GM23338 (cell line): ENCODE results near the gene SRI. TPM values are rescaled to one million over a fixed set of nuclear protein-coding genes. Genes with fewer than 3 reads are reported as not detected.

ENCODE experiments used
- ATAC-seq: fragments of 200-7000 bp; cut with Tn5 transposase; 3 replicates; pipeline ENCODE4 v1.9.1; 2020
- DNase-seq: peaks from one replicate; pipeline ENCODE4 v3.0.0-alpha.2; 2015; ENCODE audit warnings: low spot score
- H2AFZ ChIP-seq: fragments of 200-600 bp; sonication (generic); 2 replicates; pipeline ENCODE4 v1.8.0; 2016; ENCODE audit warnings: antibody characterized with exemption, mild to moderate bottlenecking, moderate library complexity
- H3F3A ChIP-seq: fragments of 200-600 bp; sonication (generic); replicated peaks from 2 replicates; pipeline ENCODE4 v1.8.0; 2017; ENCODE audit warnings: antibody characterized with exemption, mixed run types, low read depth
- H3K27ac ChIP-seq: fragments of 200-600 bp; sonication (generic); 2 replicates; pipeline ENCODE4 v1.6.1; 2016; ENCODE audit warnings: low read depth
- H3K27me3 ChIP-seq: fragments of 200-600 bp; sonication (generic); 2 replicates; pipeline ENCODE4 v1.8.0; 2016; ENCODE audit warnings: mild to moderate bottlenecking, mixed run types, moderate library complexity; ENCODE audit not compliant: insufficient read depth
- H3K36me3 ChIP-seq: fragments of 200-600 bp; sonication (generic); 2 replicates; pipeline ENCODE4 v1.8.0; 2016; ENCODE audit warnings: mild to moderate bottlenecking; ENCODE audit not compliant: insufficient read depth
- H3K4me1 ChIP-seq: fragments of 200-600 bp; sonication (generic); 2 replicates; pipeline ENCODE4 v1.8.0; 2016; ENCODE audit warnings: mild to moderate bottlenecking, moderate library complexity; ENCODE audit not compliant: insufficient read depth
- H3K4me2 ChIP-seq: fragments of 200-600 bp; sonication (generic); 2 replicates; pipeline ENCODE4 v1.7.1; 2017; ENCODE audit warnings: mixed run types
- H3K4me3 ChIP-seq: fragments of 200-600 bp; sonication (generic); 2 replicates; pipeline ENCODE4 v1.6.1; 2016; ENCODE audit warnings: mixed run types
- H3K79me2 ChIP-seq: fragments of 200-600 bp; sonication (generic); replicated peaks from 2 replicates; pipeline ENCODE4 v1.8.0; 2017; ENCODE audit warnings: mild to moderate bottlenecking; ENCODE audit not compliant: insufficient read depth
- H3K9me2 ChIP-seq: fragments of 200-600 bp; sonication (generic); 2 replicates; pipeline ENCODE4 v1.8.0; 2017; ENCODE audit not compliant: insufficient read depth
- H4K20me1 ChIP-seq: fragments of 200-600 bp; sonication (generic); replicated peaks from 2 replicates; pipeline ENCODE4 v1.8.0; 2017; ENCODE audit warnings: mild to moderate bottlenecking; ENCODE audit not compliant: insufficient read depth
- H3K27ac Mint-ChIP-seq: 2 replicates; pipeline ENCODE4 v1.8.0; 2020; ENCODE audit warnings: inconsistent platforms, mild to moderate bottlenecking, moderate library complexity, mixed read lengths
- H3K27me3 Mint-ChIP-seq: 3 replicates; pipeline ENCODE4 v1.8.0; 2022; ENCODE audit warnings: low read depth, mild to moderate bottlenecking, moderate library complexity, mixed read lengths, inconsistent platforms; ENCODE audit not compliant: insufficient read depth, poor library complexity
- H3K36me3 Mint-ChIP-seq: 3 replicates; pipeline ENCODE4 v1.8.0; 2021; ENCODE audit warnings: low read depth, mild to moderate bottlenecking, inconsistent platforms, moderate library complexity, mixed read lengths
- H3K4me1 Mint-ChIP-seq: 3 replicates; pipeline ENCODE4 v1.8.0; 2020; ENCODE audit warnings: mild to moderate bottlenecking, inconsistent platforms, mixed read lengths
- H3K4me3 Mint-ChIP-seq: 3 replicates; pipeline ENCODE4 v1.8.0; 2021; ENCODE audit warnings: moderate library complexity, mild to moderate bottlenecking, inconsistent platforms, mixed read lengths
- H3K9me3 Mint-ChIP-seq: 3 replicates; pipeline ENCODE4 v1.8.0; 2020; ENCODE audit warnings: moderate library complexity, mild to moderate bottlenecking, inconsistent platforms, mixed read lengths
- CREB1 ChIP-seq: fragments of 250-450 bp; sonication (Bioruptor Pico); IDR thresholded peaks from 2 replicates; pipeline ENCODE4 v1.5.0; 2020; ENCODE audit warnings: low read depth, mild to moderate bottlenecking, moderate library complexity
- CTCF ChIP-seq, 2 experiments: fragments of 200-600 bp in 1 of 2; sonication (generic) in 1 of 2; conservative IDR thresholded peaks; 2 replicates each; pipeline versions ENCODE4 v1.5.1 to v1.6.1; 2016 to 2017; ENCODE audit warnings: antibody characterized with exemption in 2 of 2, low read depth in 2 of 2, mild to moderate bottlenecking in 2 of 2, moderate library complexity in 1 of 2
- ETS1 ChIP-seq: IDR thresholded peaks from 2 replicates; pipeline ENCODE4 v1.6.1; 2016; ENCODE audit warnings: antibody characterized with exemption
- EZH2 ChIP-seq: fragments of 200-600 bp; sonication (generic); IDR thresholded peaks from one replicate; pipeline ENCODE4 v1.8.0; 2017; ENCODE audit warnings: antibody characterized with exemption, mild to moderate bottlenecking, low read depth; ENCODE audit not compliant: unreplicated experiment
- JUNB ChIP-seq: IDR thresholded peaks from one replicate; pipeline ENCODE4 v1.6.1; 2016; ENCODE audit warnings: antibody characterized with exemption; ENCODE audit not compliant: unreplicated experiment
- NANOG ChIP-seq: IDR thresholded peaks from 2 replicates; pipeline ENCODE4 v1.6.1; 2016; ENCODE audit warnings: antibody characterized with exemption, borderline replicate concordance
- POLR2AphosphoS5 ChIP-seq: IDR thresholded peaks from 2 replicates; pipeline ENCODE4 v1.6.1; 2016; ENCODE audit warnings: antibody characterized with exemption, low read depth
- ZNF114 ChIP-seq: fragments of 250-450 bp; sonication (Bioruptor Pico); IDR thresholded peaks from 2 replicates; pipeline ENCODE4 v1.5.0; 2020; ENCODE audit warnings: mild to moderate bottlenecking, moderate library complexity
- ZNF331 ChIP-seq: fragments of 250-450 bp; sonication (Bioruptor Pico); IDR thresholded peaks from 2 replicates; pipeline ENCODE4 v1.5.0; 2020; ENCODE audit warnings: low read depth, mild to moderate bottlenecking, moderate library complexity
- ZNF462 ChIP-seq: fragments of 250-450 bp; sonication (Bioruptor Pico); IDR thresholded peaks from 2 replicates; pipeline ENCODE4 v1.5.0; 2020; ENCODE audit warnings: mild to moderate bottlenecking, moderate library complexity
- polyA plus RNA-seq: library from polyadenylated mRNA; unstranded; fragments of >200 nt; fragmentation: Nextera tagmentation; extraction: Ambion mirVana; gene quantifications from 2 replicates; pipeline ENCODE4 v1.2.1, GENCODE V29; 2016
- total RNA-seq: library from RNA; depleted of rRNA; stranded (reverse); fragments of >200 nt; shearing (Covaris generic); gene quantifications from 2 replicates; pipeline ENCODE4 v1.2.3, GENCODE V29; 2014
- TF ChIP-seq, protein P1 (sequence below): IDR thresholded peaks from one replicate; pipeline ENCODE4 v1.6.1; 2018; ENCODE audit warnings: antibody characterized with exemption; ENCODE audit not compliant: unreplicated experiment

SRI gene
- total and polyA plus RNA-seq, 2 experiments from 2014 or later: 141 to 321 TPM

GRCh38 chr7:88217675-88218428 lies 2.0 kb downstream of the SRI start (continued):
- TF ChIP-seq ZNF462 (CRISPR knock-in tag): no peak
- no peak for TF ChIP-seq POLR2AphosphoS5
- no peak for TF ChIP-seq JUNB

DNA sequence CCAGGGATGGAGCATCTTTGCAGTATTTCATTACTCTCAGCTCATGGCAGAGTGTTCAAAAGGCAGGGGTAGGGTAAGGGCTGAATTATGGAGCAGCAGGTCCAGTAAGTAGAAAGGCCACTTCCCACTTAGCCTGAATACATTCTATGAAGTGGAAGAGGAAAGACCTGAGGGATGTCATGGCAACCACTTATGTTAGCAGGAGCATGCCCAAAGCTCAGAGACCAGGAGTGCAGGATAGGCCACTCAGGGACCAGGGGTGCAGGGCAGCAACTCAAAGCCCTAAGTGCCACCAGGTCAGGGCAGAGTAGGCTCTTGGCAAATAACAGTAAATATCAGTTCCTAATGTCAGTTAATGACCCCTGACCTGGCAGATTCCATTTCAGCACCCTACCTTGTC lies 3.6 kb downstream of the SRI start:
- H3K27ac ChIP-seq: no peak overlapping the region
- no peak overlapping the region for H3K4me2 ChIP-seq
- H3K4me1 ChIP-seq: peaks cover 50% of the 10 kb centered on the region
- H3K27me3 ChIP-seq: no peaks in the 10 kb centered on the region
- H3K4me3 ChIP-seq: no peak overlapping the region
- no peaks in the 10 kb centered on the region for H3F3A ChIP-seq
- Mint-ChIP-seq H3K36me3 (peaks cover 25% of the 10 kb centered on the region), H3K9me3 (no peaks in the 10 kb centered on the region), H3K4me3 (no peak overlapping the region), H3K27me3 (peaks cover 5% of the 10 kb centered on the region), H3K4me1 (peaks cover 50% of the 10 kb centered on the region), H3K27ac (no peak overlapping the region)
- H3K36me3 ChIP-seq: no peaks in the 10 kb centered on the region
- no peaks in the 10 kb centered on the region for H3K9me2 ChIP-seq
- H3K79me2 ChIP-seq: peaks cover 47% of the 10 kb centered on the region
- ATAC-seq (no peak), DNase-seq (no peak)
- H2AFZ ChIP-seq: no peak overlapping the region
- H4K20me1 ChIP-seq: 0 out of 2 replicates have a peak, but pooled peaks cover 3% of the 10 kb centered on the region
- no peak for TF ChIP-seq POLR2AphosphoS5
- TF ChIP-seq JUNB: no peak
- TF ChIP-seq ZNF331 (CRISPR knock-in tag): no peak
- no peak for TF ChIP-seq CTCF (conservative IDR thresholded peaks at IDR 0.05; ENCODE audit: low read depth in 2 of 2)
- TF ChIP-seq, protein P1, sequence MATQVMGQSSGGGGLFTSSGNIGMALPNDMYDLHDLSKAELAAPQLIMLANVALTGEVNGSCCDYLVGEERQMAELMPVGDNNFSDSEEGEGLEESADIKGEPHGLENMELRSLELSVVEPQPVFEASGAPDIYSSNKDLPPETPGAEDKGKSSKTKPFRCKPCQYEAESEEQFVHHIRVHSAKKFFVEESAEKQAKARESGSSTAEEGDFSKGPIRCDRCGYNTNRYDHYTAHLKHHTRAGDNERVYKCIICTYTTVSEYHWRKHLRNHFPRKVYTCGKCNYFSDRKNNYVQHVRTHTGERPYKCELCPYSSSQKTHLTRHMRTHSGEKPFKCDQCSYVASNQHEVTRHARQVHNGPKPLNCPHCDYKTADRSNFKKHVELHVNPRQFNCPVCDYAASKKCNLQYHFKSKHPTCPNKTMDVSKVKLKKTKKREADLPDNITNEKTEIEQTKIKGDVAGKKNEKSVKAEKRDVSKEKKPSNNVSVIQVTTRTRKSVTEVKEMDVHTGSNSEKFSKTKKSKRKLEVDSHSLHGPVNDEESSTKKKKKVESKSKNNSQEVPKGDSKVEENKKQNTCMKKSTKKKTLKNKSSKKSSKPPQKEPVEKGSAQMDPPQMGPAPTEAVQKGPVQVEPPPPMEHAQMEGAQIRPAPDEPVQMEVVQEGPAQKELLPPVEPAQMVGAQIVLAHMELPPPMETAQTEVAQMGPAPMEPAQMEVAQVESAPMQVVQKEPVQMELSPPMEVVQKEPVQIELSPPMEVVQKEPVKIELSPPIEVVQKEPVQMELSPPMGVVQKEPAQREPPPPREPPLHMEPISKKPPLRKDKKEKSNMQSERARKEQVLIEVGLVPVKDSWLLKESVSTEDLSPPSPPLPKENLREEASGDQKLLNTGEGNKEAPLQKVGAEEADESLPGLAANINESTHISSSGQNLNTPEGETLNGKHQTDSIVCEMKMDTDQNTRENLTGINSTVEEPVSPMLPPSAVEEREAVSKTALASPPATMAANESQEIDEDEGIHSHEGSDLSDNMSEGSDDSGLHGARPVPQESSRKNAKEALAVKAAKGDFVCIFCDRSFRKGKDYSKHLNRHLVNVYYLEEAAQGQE: no peak
- TF ChIP-seq ETS1: no peak
- TF ChIP-seq CREB1 (CRISPR knock-in tag): no peak
- no peak for TF ChIP-seq EZH2
- TF ChIP-seq NANOG: no peak
- no peak for TF ChIP-seq ZNF114 (CRISPR knock-in tag)
